HepG2 (cell line): ENCODE results near the gene BAMBI. TPM values are rescaled to one million over a fixed set of nuclear protein-coding genes. Genes with fewer than 3 reads are reported as not detected.

Source experiments
- AHR ChIP-seq: IDR thresholded peaks from 2 replicates; pipeline ENCODE4 v1.6.1; 2018; ENCODE audit warnings: missing genetic modification reagents, missing compliant biosample characterization
- ETV5 ChIP-seq: IDR thresholded peaks from 2 replicates; pipeline ENCODE4 v1.6.1; 2018; ENCODE audit warnings: missing biosample characterization, missing genetic modification reagents, inconsistent platforms, borderline replicate concordance
- HNRNPH1 ChIP-seq: fragments of 200-400 bp; formaldehyde crosslinking; optimal IDR thresholded peaks from 2 replicates; pipeline ENCODE3; 2017; ENCODE audit warnings: mild to moderate bottlenecking, low read depth, low read length
- PHF21A ChIP-seq: sonication (generic); formaldehyde crosslinking; IDR thresholded peaks from 2 replicates; pipeline ENCODE4 v1.5.0; 2020; ENCODE audit warnings: mild to moderate bottlenecking, missing genetic modification reagents
- PHF8 ChIP-seq: sonication (generic); formaldehyde crosslinking; IDR thresholded peaks from 2 replicates; pipeline ENCODE4 v1.5.0; 2020; ENCODE audit warnings: missing genetic modification reagents
- RAD21 ChIP-seq: fragments of 450-650 bp; formaldehyde crosslinking; IDR thresholded peaks from 2 replicates; pipeline ENCODE4 v1.5.0; 2020; ENCODE audit warnings: mild to moderate bottlenecking
- SAP130 ChIP-seq: IDR thresholded peaks from 2 replicates; pipeline ENCODE4 v1.6.1; 2016; ENCODE audit warnings: low read depth
- SCMH1 ChIP-seq: sonication (generic); formaldehyde crosslinking; IDR thresholded peaks from 2 replicates; pipeline ENCODE4 v1.9.0; 2021; ENCODE audit warnings: missing genetic modification reagents, mild to moderate bottlenecking, borderline replicate concordance
- THRA ChIP-seq: sonication (generic); formaldehyde crosslinking; IDR thresholded peaks from 2 replicates; pipeline ENCODE4 v1.4.0; 2020; ENCODE audit warnings: missing genetic modification reagents, borderline replicate concordance
- ZNF256 ChIP-seq: sonication (generic); formaldehyde crosslinking; conservative IDR thresholded peaks from 2 replicates; pipeline ENCODE4 v1.4.0; 2020; ENCODE audit warnings: missing genetic modification reagents
- ZNF430 ChIP-seq: sonication (generic); formaldehyde crosslinking; IDR thresholded peaks from 2 replicates; pipeline ENCODE4 v1.9.0; 2021; ENCODE audit warnings: mild to moderate bottlenecking, missing genetic modification reagents
- ZNF431 ChIP-seq: sonication (generic); formaldehyde crosslinking; IDR thresholded peaks from 2 replicates; pipeline ENCODE4 v1.9.0; 2022; ENCODE audit warnings: missing genetic modification reagents, low read depth, mild to moderate bottlenecking, borderline replicate concordance
- ZNF530 ChIP-seq: sonication (generic); formaldehyde crosslinking; IDR thresholded peaks from 2 replicates; pipeline ENCODE4 v1.5.0; 2020; ENCODE audit warnings: low read depth, mild to moderate bottlenecking, missing genetic modification reagents
- ZNF609 ChIP-seq: sonication (generic); formaldehyde crosslinking; IDR thresholded peaks from 2 replicates; pipeline ENCODE4 v1.4.0; 2020; ENCODE audit warnings: mild to moderate bottlenecking, missing genetic modification reagents, borderline replicate concordance
- ZSCAN12 ChIP-seq: sonication (generic); formaldehyde crosslinking; IDR thresholded peaks from 2 replicates; pipeline ENCODE4 v1.9.0; 2021; ENCODE audit warnings: mild to moderate bottlenecking, missing genetic modification reagents
- polyA plus RNA-seq, 8 experiments: library from polyadenylated mRNA; depleted of rRNA in 3 of 8; stranded (reverse) in 7 of 8; unstranded in 1 of 8; fragments of >200 nt; fragmentation: Illumina TruSeq in 4 of 8; extraction: Trizol in 4 of 8; gene quantifications; 2 replicates each; pipeline versions ENCODE4 v1.2.1 to v1.2.3, GENCODE V29; 2011 to 2016; ENCODE audit warnings: low read depth in 4 of 8, missing spikeins in 1 of 8, mixed read lengths in 1 of 8; ENCODE audit not compliant: insufficient read depth in 1 of 8
- total RNA-seq, 5 experiments: library from RNA; depleted of rRNA; stranded (reverse); fragments of >200 nt; fragmentation: Illumina TruSeq; extraction: Trizol; gene quantifications; 2 replicates each; pipeline ENCODE4 v1.2.3, GENCODE V29; 2016; ENCODE audit warnings: low read depth in 1 of 5
- TF ChIP-seq, protein P1 (sequence below): sonication (generic); formaldehyde crosslinking; conservative IDR thresholded peaks from 2 replicates; pipeline ENCODE4 v1.4.0; 2020; ENCODE audit warnings: missing genetic modification reagents
- TF ChIP-seq, protein P2 (sequence below): sonication (generic); formaldehyde crosslinking; IDR thresholded peaks from 2 replicates; pipeline ENCODE4 v1.5.0; 2020; ENCODE audit warnings: missing genetic modification reagents

The BAMBI gene
- total and polyA plus RNA-seq, 2 of the 13 experiments (the other 11 are each of a cell fraction or from before 2014, with no cell fraction given), result 12.0 to 23.6 TPM

- no peak for TF ChIP-seq AHR (CRISPR knock-in tag)
- TF ChIP-seq, protein P1, sequence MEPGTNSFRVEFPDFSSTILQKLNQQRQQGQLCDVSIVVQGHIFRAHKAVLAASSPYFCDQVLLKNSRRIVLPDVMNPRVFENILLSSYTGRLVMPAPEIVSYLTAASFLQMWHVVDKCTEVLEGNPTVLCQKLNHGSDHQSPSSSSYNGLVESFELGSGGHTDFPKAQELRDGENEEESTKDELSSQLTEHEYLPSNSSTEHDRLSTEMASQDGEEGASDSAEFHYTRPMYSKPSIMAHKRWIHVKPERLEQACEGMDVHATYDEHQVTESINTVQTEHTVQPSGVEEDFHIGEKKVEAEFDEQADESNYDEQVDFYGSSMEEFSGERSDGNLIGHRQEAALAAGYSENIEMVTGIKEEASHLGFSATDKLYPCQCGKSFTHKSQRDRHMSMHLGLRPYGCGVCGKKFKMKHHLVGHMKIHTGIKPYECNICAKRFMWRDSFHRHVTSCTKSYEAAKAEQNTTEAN, result peak; percentile 71; the same call in 1 of the 2 replicates
- peak; percentile 84 for TF ChIP-seq SAP130 (CRISPR knock-in tag)
- TF ChIP-seq ZNF530, result no peak
- TF ChIP-seq PHF21A, result peak; percentile 35; the same call in 1 of the 2 replicates
- TF ChIP-seq THRA (CRISPR knock-in tag), result peak; percentile 47; the same call in 1 of the 2 replicates
- TF ChIP-seq ZNF609 (CRISPR knock-in tag), result 0 out of 2 replicates have a peak, but pooled peaks have one; percentile 16
- peak; percentile 12; the same call in 1 of the 2 replicates for TF ChIP-seq ZSCAN12 (CRISPR knock-in tag)
- TF ChIP-seq RAD21 (CRISPR knock-in tag), result peak; percentile 97
- TF ChIP-seq, protein P2, sequence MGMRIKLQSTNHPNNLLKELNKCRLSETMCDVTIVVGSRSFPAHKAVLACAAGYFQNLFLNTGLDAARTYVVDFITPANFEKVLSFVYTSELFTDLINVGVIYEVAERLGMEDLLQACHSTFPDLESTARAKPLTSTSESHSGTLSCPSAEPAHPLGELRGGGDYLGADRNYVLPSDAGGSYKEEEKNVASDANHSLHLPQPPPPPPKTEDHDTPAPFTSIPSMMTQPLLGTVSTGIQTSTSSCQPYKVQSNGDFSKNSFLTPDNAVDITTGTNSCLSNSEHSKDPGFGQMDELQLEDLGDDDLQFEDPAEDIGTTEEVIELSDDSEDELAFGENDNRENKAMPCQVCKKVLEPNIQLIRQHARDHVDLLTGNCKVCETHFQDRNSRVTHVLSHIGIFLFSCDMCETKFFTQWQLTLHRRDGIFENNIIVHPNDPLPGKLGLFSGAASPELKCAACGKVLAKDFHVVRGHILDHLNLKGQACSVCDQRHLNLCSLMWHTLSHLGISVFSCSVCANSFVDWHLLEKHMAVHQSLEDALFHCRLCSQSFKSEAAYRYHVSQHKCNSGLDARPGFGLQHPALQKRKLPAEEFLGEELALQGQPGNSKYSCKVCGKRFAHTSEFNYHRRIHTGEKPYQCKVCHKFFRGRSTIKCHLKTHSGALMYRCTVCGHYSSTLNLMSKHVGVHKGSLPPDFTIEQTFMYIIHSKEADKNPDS (CRISPR knock-in tag), result 0 out of 2 replicates have a peak, but pooled peaks have one; percentile 45
- TF ChIP-seq ZNF431 (CRISPR knock-in tag), result peak; percentile 32; the same call in 1 of the 2 replicates
- TF ChIP-seq ZNF430, result 0 out of 2 replicates have a peak, but pooled peaks have one; percentile 37
- TF ChIP-seq SCMH1 (CRISPR knock-in tag), result 0 out of 2 replicates have a peak, but pooled peaks have one; percentile 1
- TF ChIP-seq HNRNPH1, result peak; percentile 75
- 0 out of 2 replicates have a peak, but pooled peaks have one; percentile 7 for TF ChIP-seq ETV5 (CRISPR knock-in tag)
- 0 out of 2 replicates have a peak, but pooled peaks have one; percentile 40 for TF ChIP-seq ZNF256
- peak; percentile 57 for TF ChIP-seq PHF8 (CRISPR knock-in tag)
Measured at GRCh38 chr10:28676968-28677887, at the start of gene BAMBI (continued).
